H1 (cell line): Measurements from ENCODE around the gene TCF7L1. TPM values are rescaled to one million over a fixed set of nuclear protein-coding genes. Genes with fewer than 3 reads are reported as not detected.

ENCODE experiments used
- CHD1 ChIP-seq: IDR thresholded peaks from 2 replicates; pipeline ENCODE4 v1.6.1; 2012; ENCODE audit warnings: low read depth, low read length, improper control_type of control experiment
- FOSL1 ChIP-seq: IDR thresholded peaks from 2 replicates; pipeline ENCODE4 v1.6.1; 2011; ENCODE audit warnings: mild to moderate bottlenecking, low read depth, low read length, moderate library complexity; ENCODE audit not compliant: insufficient read depth
- JUND ChIP-seq: IDR thresholded peaks from 2 replicates; pipeline ENCODE4 v1.6.1; 2011; ENCODE audit warnings: mild to moderate bottlenecking, improper control_type of control experiment, low read length
- SIN3A ChIP-seq, 2 experiments: IDR thresholded peaks in 1 of 2; conservative IDR thresholded peaks in 1 of 2; 2 replicates each; pipeline ENCODE4 v1.6.1; 2011 to 2012; ENCODE audit warnings: low read length in 2 of 2, improper control_type of control experiment in 1 of 2, low read depth in 1 of 2, mild to moderate bottlenecking in 1 of 2
- polyA plus RNA-seq, 7 experiments: library from polyadenylated mRNA; depleted of rRNA in 3 of 7; stranded (reverse) in 5 of 7; unstranded in 2 of 7; fragments of >200 nt in 5 of 7; fragments of 200-250 nt in 2 of 7; gene quantifications; 1 replicate in 5 of 7; 2 replicates in 1 of 7; 4 replicates in 1 of 7; pipeline versions ENCODE4 v1.2.1 to v1.2.3, GENCODE V29; 2011 to 2013; ENCODE audit warnings: missing spikeins in 2 of 7, mixed read lengths in 2 of 7
- total RNA-seq: library from RNA; stranded (reverse); fragmentation: NEBNext Ultra II Directional; extraction: Animal tissue kit (Norgen Biotek cat#: 25700); gene quantifications from 2 replicates; pipeline ENCODE4 v1.2.1, GENCODE V29; 2021
- TF ChIP-seq, protein P1 (sequence below): IDR thresholded peaks from 2 replicates; pipeline ENCODE4 v1.6.1; 2012; ENCODE audit warnings: low read length, inconsistent platforms
- TF ChIP-seq, protein P2 (sequence below): IDR thresholded peaks from 2 replicates; pipeline ENCODE4 v1.6.1; 2011; ENCODE audit warnings: low read depth, mild to moderate bottlenecking, low read length; ENCODE audit not compliant: insufficient read depth

TCF7L1 gene
- total and polyA plus RNA-seq, 2 of the 8 experiments (the other 6 are each of a cell fraction or from before 2014, with no cell fraction given) = 27.5 to 108 TPM

DNA sequence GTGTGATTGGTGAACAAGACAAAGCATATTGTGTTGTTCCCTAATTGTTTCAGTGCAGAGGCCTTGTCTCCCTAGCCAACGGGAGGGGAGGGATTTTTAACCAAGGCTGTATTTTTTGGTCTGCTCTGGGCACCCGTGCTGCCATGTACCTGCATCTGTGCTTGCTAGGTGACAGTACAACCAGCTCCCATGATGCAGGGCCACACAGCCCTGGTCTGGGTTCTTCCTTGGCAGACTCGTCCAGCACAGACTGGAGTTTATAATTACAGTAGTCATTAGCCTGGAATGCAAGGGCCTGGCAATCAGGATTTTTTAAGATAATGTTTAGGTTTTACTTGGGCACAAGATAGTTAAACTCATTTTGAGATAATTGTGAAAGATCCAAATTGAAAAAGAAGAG is 36.4 kb downstream of the TCF7L1 start (continued):
- TF ChIP-seq JUND (no peak), SIN3A (conservative IDR thresholded peaks at IDR 0.05 in 1 of 2, IDR thresholded peaks at IDR 0.05 in 1 of 2; ENCODE audit: low read depth in 1 of 2, low read length in 2 of 2) (no peak), FOSL1 (no peak), CHD1 (no peak)
- TF ChIP-seq, protein P1, sequence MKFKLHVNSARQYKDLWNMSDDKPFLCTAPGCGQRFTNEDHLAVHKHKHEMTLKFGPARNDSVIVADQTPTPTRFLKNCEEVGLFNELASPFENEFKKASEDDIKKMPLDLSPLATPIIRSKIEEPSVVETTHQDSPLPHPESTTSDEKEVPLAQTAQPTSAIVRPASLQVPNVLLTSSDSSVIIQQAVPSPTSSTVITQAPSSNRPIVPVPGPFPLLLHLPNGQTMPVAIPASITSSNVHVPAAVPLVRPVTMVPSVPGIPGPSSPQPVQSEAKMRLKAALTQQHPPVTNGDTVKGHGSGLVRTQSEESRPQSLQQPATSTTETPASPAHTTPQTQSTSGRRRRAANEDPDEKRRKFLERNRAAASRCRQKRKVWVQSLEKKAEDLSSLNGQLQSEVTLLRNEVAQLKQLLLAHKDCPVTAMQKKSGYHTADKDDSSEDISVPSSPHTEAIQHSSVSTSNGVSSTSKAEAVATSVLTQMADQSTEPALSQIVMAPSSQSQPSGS = no peak
- TF ChIP-seq, protein P2, sequence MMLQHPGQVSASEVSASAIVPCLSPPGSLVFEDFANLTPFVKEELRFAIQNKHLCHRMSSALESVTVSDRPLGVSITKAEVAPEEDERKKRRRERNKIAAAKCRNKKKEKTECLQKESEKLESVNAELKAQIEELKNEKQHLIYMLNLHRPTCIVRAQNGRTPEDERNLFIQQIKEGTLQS = no peak
- TF ChIP-seq, all 59 proteins: peak for 0
